Right atrium auricular region (tissue), 2 donors: ENCODE measurements around the gene KIF1A. TPM values are rescaled to one million over a fixed set of nuclear protein-coding genes. Genes with fewer than 3 reads are reported as not detected.

ENCODE experiments used
- DNase-seq: peaks from one replicate; pipeline ENCODE4 v3.0.0-alpha.2; 2019; ENCODE audit warnings: low spot score
- H3K27ac ChIP-seq, 2 donors: fragments of 200-600 bp; sonication (generic); 1 replicate in 1 of 2; 2 replicates in 1 of 2; pipeline ENCODE4 v1.5.1; 2016 to 2019
- H3K27me3 ChIP-seq, 2 donors: fragments of 200-600 bp; sonication (generic); one replicate each; pipeline versions ENCODE4 v1.5.1 to v1.6.0; 2017 to 2019
- H3K36me3 ChIP-seq: fragments of 200-600 bp; sonication (generic); one replicate; pipeline ENCODE4 v1.5.1; 2016
- H3K4me1 ChIP-seq, 2 donors: fragments of 200-600 bp; sonication (generic); one replicate each; pipeline versions ENCODE4 v1.5.1 to v1.6.0; 2017 to 2019
- H3K4me3 ChIP-seq, 2 donors: fragments of 200-600 bp; sonication (generic); 1 replicate in 1 of 2; 2 replicates in 1 of 2; pipeline ENCODE4 v1.5.1; 2017 to 2019; ENCODE audit warnings: mild to moderate bottlenecking in 1 of 2, moderate library complexity in 1 of 2
- H3K9me3 ChIP-seq, 2 donors: fragments of 200-600 bp; sonication (generic); one replicate each; pipeline ENCODE4 v1.5.1; 2019
- total RNA-seq, 2 donors: library from RNA; depleted of rRNA; stranded (reverse); fragments of >200 nt; gene quantifications; one replicate each; pipeline ENCODE4 v1.1.0, GENCODE V29; 2016
- TF ChIP-seq, protein P1 (sequence below), 2 donors: fragments of 200-600 bp; sonication (generic); IDR thresholded peaks; one replicate each; pipeline ENCODE4 v1.5.1; 2019; ENCODE audit warnings: antibody characterized with exemption in 2 of 2

The KIF1A gene
- total RNA-seq, 2 donors from 2014 or later = 41.8 to 43.7 TPM

GRCh38 chr2:240794178-240794721, 25.8 kb downstream of the KIF1A start:
- DNase-seq = no peak
- no peaks in the 10 kb centered on the region for H3K9me3 ChIP-seq
- TF ChIP-seq, protein P1, sequence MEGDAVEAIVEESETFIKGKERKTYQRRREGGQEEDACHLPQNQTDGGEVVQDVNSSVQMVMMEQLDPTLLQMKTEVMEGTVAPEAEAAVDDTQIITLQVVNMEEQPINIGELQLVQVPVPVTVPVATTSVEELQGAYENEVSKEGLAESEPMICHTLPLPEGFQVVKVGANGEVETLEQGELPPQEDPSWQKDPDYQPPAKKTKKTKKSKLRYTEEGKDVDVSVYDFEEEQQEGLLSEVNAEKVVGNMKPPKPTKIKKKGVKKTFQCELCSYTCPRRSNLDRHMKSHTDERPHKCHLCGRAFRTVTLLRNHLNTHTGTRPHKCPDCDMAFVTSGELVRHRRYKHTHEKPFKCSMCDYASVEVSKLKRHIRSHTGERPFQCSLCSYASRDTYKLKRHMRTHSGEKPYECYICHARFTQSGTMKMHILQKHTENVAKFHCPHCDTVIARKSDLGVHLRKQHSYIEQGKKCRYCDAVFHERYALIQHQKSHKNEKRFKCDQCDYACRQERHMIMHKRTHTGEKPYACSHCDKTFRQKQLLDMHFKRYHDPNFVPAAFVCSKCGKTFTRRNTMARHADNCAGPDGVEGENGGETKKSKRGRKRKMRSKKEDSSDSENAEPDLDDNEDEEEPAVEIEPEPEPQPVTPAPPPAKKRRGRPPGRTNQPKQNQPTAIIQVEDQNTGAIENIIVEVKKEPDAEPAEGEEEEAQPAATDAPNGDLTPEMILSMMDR (IDR thresholded peaks at IDR 0.05) = no peak
- H3K4me1 ChIP-seq = peaks cover 0 to 18% of the 10 kb centered on the region in 2 donors
- H3K27me3 ChIP-seq = no peaks in the 10 kb centered on the region
- H3K4me3 ChIP-seq = no peak overlapping the region
- no peaks in the 10 kb centered on the region for H3K36me3 ChIP-seq
- no peak overlapping the region for H3K27ac ChIP-seq

DNA sequence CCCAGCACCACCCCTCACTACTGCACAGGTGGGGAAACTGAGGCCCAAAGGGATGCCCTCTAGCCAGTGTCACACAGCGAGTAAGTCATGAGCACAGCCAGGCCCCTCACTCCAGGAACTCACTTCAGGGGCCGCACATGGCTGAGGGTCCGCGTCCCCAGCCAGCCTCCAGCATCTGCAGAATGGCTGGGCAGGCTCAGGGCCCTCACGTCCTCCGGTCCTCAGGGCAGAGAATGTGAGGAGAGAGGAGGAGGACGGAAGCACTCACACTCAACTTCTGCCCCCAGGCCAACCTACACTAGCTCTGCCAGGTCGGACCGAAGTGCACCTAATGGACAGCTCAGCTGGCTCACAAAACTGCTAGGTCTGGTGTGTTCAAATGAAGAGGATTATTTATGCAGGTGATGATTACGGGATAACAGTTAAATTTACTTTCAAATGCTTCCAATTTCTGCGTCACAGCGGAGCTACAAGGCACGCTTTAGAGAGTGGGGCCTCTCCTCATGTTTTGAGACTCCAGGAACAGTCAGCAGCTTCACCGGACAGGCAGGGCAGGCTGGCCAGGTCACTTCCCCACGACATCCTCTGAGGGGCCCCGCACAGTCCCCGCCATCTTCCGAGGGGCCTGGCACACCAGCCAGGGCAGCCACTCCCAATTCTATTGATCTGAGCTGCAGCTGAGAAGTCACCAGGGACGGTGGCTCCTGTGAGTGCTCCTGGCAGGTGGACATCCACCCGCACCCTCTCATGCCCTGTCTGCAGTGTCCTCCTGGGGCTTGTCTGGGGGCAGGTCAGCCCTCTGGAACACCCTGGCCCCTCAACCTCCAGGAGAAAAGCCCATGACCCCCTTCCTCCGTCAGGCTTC, 26.5 kb downstream of the KIF1A start:
- H3K4me3 ChIP-seq = no peak overlapping the region
- H3K4me1 ChIP-seq = peaks cover 0 to 14% of the 10 kb centered on the region in 2 donors
- H3K9me3 ChIP-seq = no peaks in the 10 kb centered on the region
- H3K36me3 ChIP-seq = no peaks in the 10 kb centered on the region
- DNase-seq = no peak
- TF ChIP-seq, protein P1 (IDR thresholded peaks at IDR 0.05) = no peak
- H3K27ac ChIP-seq = no peak overlapping the region
- H3K27me3 ChIP-seq = no peaks in the 10 kb centered on the region

DNA sequence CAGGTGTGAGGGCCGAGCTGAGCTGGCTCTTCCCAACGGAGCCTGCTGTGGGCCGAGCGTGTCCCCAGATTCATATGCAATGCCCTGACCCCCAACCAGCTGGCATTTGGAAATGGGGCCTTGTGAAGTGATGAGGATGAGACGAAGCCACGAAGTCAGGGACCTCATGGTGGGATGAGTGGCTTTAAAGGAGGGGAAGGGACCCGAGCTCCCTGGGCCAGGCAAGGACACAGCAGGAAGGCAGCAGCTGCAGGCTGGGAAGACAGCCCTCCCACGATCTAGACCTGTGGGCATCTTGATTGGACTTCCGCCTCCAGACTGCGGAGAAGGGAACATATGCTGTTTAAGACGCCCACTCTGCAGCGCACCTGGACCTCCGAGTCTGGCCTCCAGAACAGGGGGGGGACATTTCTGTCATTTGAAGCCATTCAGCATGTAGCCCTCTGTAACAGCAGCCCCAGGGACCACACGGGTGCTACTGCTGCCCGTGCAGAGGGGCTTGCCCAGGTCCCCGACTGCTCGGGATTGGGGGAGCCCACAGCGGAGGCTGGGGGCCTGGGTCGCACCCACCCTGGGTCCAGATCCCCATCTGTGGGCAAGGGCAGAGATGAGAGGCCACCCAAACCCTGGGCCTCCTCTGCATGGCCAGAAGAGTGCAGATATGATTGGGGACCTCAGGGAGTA, 27.2 kb downstream of the KIF1A start:
- H3K4me1 ChIP-seq = peaks cover 0 to 14% of the 10 kb centered on the region in 2 donors
- DNase-seq = no peak
- no peaks in the 10 kb centered on the region for H3K9me3 ChIP-seq
- TF ChIP-seq, protein P1 (IDR thresholded peaks at IDR 0.05) = no peak
- no peaks in the 10 kb centered on the region for H3K27me3 ChIP-seq
- H3K4me3 ChIP-seq = no peak overlapping the region
- H3K36me3 ChIP-seq = no peaks in the 10 kb centered on the region
- no peak overlapping the region for H3K27ac ChIP-seq

GRCh38 chr2:240791821-240792628, 28.0 kb downstream of the KIF1A start:
- peaks cover 0 to 14% of the 10 kb centered on the region in 2 donors for H3K4me1 ChIP-seq
- H3K4me3 ChIP-seq = no peak overlapping the region
- TF ChIP-seq, protein P1 (IDR thresholded peaks at IDR 0.05) = no peak
- no peak for DNase-seq
- H3K9me3 ChIP-seq = no peaks in the 10 kb centered on the region
- no peak overlapping the region for H3K27ac ChIP-seq
- no peaks in the 10 kb centered on the region for H3K27me3 ChIP-seq
- no peaks in the 10 kb centered on the region for H3K36me3 ChIP-seq

DNA sequence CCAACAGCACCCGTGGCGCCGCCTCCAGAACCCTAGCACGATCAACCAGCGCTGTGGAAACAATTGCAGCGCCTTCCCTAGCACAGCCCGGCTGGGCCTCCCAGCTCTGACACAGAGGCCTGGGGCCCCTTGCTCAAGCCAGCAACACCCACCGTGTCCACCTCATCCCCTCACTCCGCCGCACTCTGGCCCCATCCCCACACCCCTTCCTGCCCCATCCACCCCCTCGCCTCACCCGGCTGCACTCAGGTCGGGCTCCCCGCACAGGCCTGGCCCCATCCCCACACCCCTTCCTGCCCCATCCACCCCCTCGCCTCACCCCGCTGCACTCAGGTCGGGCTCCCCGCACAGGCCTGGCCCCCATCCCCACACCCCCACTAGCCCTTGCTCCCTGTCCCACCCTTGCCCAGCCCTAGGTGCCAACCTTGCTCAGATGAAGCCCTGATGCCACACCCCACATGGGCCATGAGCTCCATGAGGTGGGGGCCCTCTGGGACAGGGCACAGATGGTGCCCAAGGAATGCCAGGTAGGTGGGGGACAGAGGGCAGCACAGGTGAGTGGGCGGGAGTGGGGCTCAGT, 28.7 kb downstream of the KIF1A start:
- DNase-seq = no peak
- no peaks in the 10 kb centered on the region for H3K9me3 ChIP-seq
- no peaks in the 10 kb centered on the region for H3K36me3 ChIP-seq
- H3K4me3 ChIP-seq = no peak overlapping the region
- no peaks in the 10 kb centered on the region for H3K27me3 ChIP-seq
- TF ChIP-seq, protein P1 (IDR thresholded peaks at IDR 0.05) = no peak
- H3K27ac ChIP-seq = no peak overlapping the region
- peaks cover 0 to 14% of the 10 kb centered on the region in 2 donors for H3K4me1 ChIP-seq
